Osteocyte (in vitro differentiated cells): Measurements from ENCODE around the gene INPPL1. TPM values are rescaled to one million over a fixed set of nuclear protein-coding genes. Genes with fewer than 3 reads are reported as not detected.
"Not testable (repeated sequence)": the region's sequence is repeated elsewhere in the genome, so short reads cannot be mapped to it uniquely, and the experiment has no call there.

Source experiments
- DNase-seq: peaks from one replicate; pipeline ENCODE4 v3.0.0; 2021; ENCODE audit warnings: mixed read lengths; ENCODE audit not compliant: unreplicated experiment; ENCODE audit errors: extremely low spot score
- H3K27ac Mint-ChIP-seq: one replicate; pipeline ENCODE4 v1.8.0; 2021; ENCODE audit warnings: mild to moderate bottlenecking, mixed read lengths; ENCODE audit not compliant: unreplicated experiment
- H3K27me3 Mint-ChIP-seq: one replicate; pipeline ENCODE4 v1.8.0; 2021; ENCODE audit warnings: mixed read lengths; ENCODE audit not compliant: unreplicated experiment
- H3K36me3 Mint-ChIP-seq: one replicate; pipeline ENCODE4 v1.8.0; 2021; ENCODE audit warnings: mixed read lengths; ENCODE audit not compliant: unreplicated experiment
- H3K4me1 Mint-ChIP-seq: one replicate; pipeline ENCODE4 v1.8.0; 2021; ENCODE audit warnings: mixed read lengths; ENCODE audit not compliant: unreplicated experiment
- H3K4me3 Mint-ChIP-seq: one replicate; pipeline ENCODE4 v1.8.0; 2021; ENCODE audit warnings: mild to moderate bottlenecking, moderate library complexity, mixed read lengths; ENCODE audit not compliant: unreplicated experiment
- H3K9me3 Mint-ChIP-seq: one replicate; pipeline ENCODE4 v1.8.0; 2021; ENCODE audit warnings: mixed read lengths; ENCODE audit not compliant: unreplicated experiment
- CTCF ChIP-seq: fragments of 200-600 bp; sonication (generic); IDR thresholded peaks from 2 replicates; pipeline ENCODE4 v1.5.0; 2021; ENCODE audit warnings: antibody characterized with exemption, mild to moderate bottlenecking, moderate library complexity
- long read RNA-seq: library from polyadenylated mRNA; unstranded; transcript quantifications from one replicate; pipeline ENCODE4 v2.0.0, GENCODE V29; 2021
- total RNA-seq: library from RNA; stranded (reverse); gene quantifications from 2 replicates; pipeline ENCODE4 v1.2.1, GENCODE V29; 2021

INPPL1 gene
- 259 and 289 TPM in 2 replicates for total RNA-seq
- long read RNA-seq, partial matches to known transcripts: 1 of 3 reads
- long read RNA-seq, other reads (novel, unspliced or antisense): 2 of 3 reads

- peak; percentile 86 for DNase-seq
- H3K36me3 Mint-ChIP-seq: peaks cover 6% of the 10 kb centered on the region
- H3K4me3 Mint-ChIP-seq: peak within 1 kb of the TSS; percentile 95
- TF ChIP-seq CTCF: no peak
- H3K27ac Mint-ChIP-seq: peak within 1 kb of the TSS; percentile 97
- H3K27me3 Mint-ChIP-seq: no peaks in the 10 kb centered on the region
- no peaks in the 10 kb centered on the region for H3K9me3 Mint-ChIP-seq
- peaks cover 50% of the 10 kb centered on the region for H3K4me1 Mint-ChIP-seq
Observed at GRCh38 chr11:72224564-72225410, at the start of gene INPPL1. Gene INPPL1, plus strand, starts transcription at chr11:72224767. Its CDS starts 218 bp downstream, at chr11:72224985.

- Mint-ChIP-seq H3K36me3 (no peaks in the 10 kb centered on the region), H3K9me3 (no peaks in the 10 kb centered on the region), H3K27ac (no peak overlapping the region), H3K27me3 (peaks cover 30% of the 10 kb centered on the region), H3K4me3 (no peak overlapping the region), H3K4me1 (no peaks in the 10 kb centered on the region)
- TF ChIP-seq CTCF: no peak
- DNase-seq: no peak
Observed at GRCh38 chr11:72177656-72178055, 46.9 kb upstream of the INPPL1 start.

GRCh38 chr11:72179049-72179803 is 45.3 kb upstream of the INPPL1 start:
- Mint-ChIP-seq H3K36me3 (no peaks in the 10 kb centered on the region), H3K4me1 (peaks cover 2% of the 10 kb centered on the region), H3K27ac (no peak overlapping the region), H3K4me3 (no peak overlapping the region), H3K9me3 (no peaks in the 10 kb centered on the region), H3K27me3 (peaks cover 34% of the 10 kb centered on the region)
- no peak for TF ChIP-seq CTCF
- DNase-seq: no peak

- Mint-ChIP-seq H3K27me3 (peaks cover 34% of the 10 kb centered on the region), H3K4me3 (no peak overlapping the region)
- no peak for DNase-seq
Observed at GRCh38 chr11:72179804-72180396, 44.7 kb upstream of the INPPL1 start.

GRCh38 chr11:72180892-72181552 is 43.5 kb upstream of the INPPL1 start:
- H3K36me3 Mint-ChIP-seq, H3K4me1 Mint-ChIP-seq, H3K4me3 Mint-ChIP-seq, DNase-seq, H3K27ac Mint-ChIP-seq, H3K9me3 Mint-ChIP-seq: not testable (repeated sequence)
- peaks cover 31% of the 10 kb centered on the region for H3K27me3 Mint-ChIP-seq

More at GRCh38 chr11:72179804-72180396, 44.7 kb upstream of the INPPL1 start:
- H3K4me1 Mint-ChIP-seq: peaks cover 2% of the 10 kb centered on the region
- TF ChIP-seq CTCF: no peak
- H3K9me3 Mint-ChIP-seq: no peaks in the 10 kb centered on the region
- no peaks in the 10 kb centered on the region for H3K36me3 Mint-ChIP-seq
- H3K27ac Mint-ChIP-seq: no peak overlapping the region

GRCh38 chr11:72181553-72181958 is 43.0 kb upstream of the INPPL1 start:
- not testable (repeated sequence) for H3K9me3 Mint-ChIP-seq, H3K4me3 Mint-ChIP-seq, DNase-seq, H3K36me3 Mint-ChIP-seq, H3K27ac Mint-ChIP-seq, H3K4me1 Mint-ChIP-seq
- H3K27me3 Mint-ChIP-seq: peaks cover 28% of the 10 kb centered on the region
